NCI-H1105 (cell line): ENCODE measurements around the gene IL17A.
"Not testable (repeated sequence)": the region's sequence is repeated elsewhere in the genome, so short reads cannot be mapped to it uniquely, and the experiment has no call there.

Experiments
- DNase-seq: peaks from one replicate; lab custom pipeline; 2025; lab: John Stamatoyannopoulos, UW

IL17A gene

DNA sequence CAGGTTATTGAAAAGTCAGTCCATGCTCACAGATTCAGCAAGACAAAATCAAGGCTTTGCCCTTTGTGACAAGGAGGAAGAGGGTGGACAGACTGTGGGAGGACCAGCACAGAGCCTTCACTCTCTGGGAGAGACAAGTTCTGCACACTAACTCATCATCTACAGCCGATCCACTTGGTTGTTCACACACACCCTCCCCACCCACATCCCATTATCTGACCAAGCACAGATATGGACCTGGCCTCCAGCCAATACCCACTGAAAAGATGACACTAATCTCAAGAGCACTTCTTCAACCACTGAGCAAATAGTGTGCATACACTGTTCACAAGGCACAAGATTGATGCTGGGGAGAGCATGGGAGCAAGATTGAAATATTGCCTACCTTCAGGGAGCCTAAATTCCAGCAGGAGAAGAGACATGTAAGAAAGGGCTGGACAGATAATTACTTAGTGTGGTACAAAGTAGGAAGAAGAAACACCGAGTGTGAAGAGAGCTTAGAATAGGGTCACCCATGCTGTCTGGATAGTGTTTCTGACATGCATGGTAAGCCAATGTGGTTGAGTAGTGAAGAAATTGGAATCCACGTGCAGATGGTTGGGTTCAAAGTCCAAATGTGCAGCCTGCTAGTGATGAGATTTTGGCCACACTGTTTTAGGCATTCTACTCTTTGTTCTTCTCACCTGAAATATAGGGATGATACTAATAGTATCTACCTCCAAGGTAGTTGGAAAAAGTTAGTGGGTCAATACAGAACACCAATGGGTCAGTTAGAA lies 21.7 kb upstream of the IL17A start:
- no peak for DNase-seq

DNA sequence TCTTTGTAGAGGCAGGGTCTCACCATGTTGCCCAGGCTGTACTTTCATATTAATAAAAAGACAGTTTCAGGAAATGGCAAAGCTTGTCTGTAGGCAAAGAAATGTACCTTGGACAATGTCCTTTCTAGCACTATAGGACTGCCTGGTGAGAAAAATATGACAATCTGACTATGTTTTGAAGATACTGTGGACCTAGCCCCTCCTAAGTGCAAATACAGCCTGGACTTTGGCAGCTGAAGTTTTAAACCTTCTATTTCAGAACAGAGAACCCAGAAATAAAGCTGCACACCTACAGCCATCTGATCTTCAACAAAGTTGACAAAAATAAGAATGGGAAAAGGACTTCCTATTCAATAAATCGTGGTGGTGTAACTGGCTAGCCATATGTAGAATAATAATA lies 18.9 kb upstream of the IL17A start:
- no peak for DNase-seq

DNA sequence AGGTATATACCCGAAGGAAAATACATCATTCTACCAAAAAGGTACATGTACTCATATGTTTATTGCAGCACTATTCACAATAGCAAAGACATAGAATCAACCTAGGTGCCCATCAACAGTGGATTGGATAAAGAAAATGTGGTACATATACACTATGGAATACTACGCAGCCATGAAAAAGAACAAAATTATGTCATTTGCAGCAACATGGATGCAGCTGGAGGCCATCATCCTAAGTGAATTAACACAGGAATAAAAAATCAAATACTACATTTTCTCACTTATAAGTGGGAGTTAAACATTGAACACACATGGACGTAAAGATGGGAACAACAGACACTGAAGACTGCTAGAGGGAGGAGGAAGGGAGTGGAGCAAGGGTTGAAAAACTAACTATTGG lies 17.8 kb upstream of the IL17A start:
- DNase-seq = not testable (repeated sequence)

DNA sequence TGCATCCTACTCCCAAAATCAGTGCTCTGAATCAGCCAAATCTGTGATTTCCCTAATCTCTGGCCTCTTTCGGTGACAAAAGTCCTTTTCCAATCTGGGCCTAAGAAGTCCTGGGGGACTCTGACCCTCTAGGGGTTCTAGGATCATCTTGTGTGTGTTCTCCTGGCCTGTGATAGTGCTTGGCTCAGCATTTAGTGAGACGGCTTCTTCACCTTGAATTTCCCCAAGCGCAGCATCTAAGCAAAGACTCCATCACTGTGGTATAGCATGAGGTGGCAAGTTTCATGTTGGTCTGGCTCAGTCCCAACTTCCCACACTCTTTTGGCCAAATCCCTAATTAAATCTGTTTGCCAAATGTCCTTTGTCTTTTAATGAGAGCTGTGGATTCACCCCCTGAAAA lies 12.1 kb upstream of the IL17A start:
- no peak for DNase-seq

DNA sequence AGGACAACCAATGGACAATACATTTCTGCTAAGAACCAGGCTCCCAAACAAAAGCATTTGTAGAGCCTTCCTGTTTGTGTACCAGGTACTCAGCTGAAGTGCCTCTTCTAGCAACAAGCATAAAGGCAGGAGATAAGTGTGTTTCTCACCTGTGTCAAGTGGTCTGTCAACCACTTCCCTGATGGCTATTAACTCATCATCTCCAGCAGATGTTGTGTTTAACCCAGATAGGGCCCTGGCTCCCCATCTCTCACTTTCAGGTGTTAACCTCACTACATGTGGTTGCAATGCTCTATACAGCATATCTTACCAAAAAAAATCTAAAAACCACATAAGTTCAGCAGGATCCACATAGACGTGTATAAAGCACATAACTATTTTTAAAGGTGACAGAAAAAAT lies 9.6 kb upstream of the IL17A start:
- peak; percentile 91 for DNase-seq

DNA sequence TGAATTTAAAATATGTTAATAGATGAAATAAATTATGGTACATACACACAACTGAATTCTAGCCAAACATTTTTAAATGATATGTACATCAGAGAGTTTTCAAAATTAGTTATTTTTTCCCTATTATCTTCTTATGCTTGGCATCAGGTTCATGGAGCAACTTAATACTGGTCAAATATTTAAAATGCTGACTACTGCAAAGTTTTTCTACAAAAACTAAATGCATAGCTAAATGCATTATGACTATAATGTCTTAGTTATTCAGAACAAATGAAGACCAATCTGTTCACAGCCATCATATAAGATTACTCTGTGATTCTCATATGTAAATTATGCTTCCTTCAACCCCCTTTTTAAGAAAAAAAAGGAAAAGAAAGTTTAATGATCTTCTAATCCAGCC lies 8.2 kb upstream of the IL17A start:
- no peak for DNase-seq

DNA sequence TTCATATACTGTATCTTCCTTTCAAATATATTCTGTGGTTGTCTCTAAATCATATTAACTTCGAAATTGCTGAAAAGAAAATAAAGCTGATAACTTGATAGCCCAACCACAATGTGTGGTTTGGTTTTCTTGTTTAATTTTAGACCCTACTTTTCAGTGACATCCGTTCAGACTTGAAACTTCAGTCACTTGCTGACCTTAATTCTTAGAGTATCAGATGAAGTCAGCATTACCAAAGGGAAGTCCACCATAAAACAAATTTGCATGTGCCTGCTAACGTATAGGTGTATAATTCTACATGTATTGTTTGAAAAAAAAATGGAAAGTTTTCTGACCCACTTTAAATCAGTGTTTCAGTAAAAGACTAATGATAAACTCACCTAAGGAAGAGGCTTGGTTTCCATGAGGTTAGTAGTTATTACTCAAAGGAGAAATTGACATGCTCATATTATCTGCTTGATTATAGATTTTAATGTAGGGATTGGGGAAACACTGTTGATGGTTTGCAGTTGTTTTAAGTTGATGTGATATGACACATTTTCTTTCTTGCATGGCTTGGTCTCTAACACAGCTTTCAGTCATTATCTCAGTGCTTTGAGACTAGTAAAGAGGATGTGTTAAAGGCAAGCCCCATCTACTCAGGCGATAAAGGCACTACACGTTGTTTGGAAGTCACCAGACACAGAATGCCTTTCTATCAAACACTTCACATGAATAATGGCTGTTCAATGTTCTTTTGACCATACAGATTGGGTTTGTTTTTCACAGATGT lies 5.2 kb upstream of the IL17A start:
- no peak for DNase-seq

DNA sequence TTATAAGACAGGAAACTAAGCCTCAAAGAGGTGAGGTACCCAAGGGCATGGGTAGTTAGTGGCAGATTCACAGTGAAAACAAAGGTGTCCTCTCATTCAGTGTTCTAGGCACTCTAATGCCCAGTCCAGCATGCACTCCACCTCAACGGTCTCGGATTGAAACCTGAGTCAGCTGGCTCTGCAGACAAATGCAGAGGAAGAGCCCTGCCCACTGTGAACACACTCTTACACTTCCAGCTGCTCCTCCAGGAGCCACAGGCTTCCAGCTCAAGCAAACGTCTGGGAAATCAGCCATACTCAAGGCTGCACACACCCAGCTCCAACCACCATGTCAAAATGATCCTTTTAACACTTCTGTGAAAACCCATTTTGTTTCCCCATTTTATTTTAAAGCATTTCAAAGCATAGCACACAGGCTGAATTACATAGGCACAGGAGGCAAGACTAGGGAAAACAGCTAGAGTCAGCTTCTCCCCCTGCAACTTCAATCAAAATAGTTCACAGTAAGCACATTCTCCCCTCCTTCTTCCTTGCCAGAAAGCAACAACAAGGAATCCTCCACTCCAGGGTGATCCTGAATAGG lies 3.0 kb upstream of the IL17A start:
- no peak for DNase-seq

DNA sequence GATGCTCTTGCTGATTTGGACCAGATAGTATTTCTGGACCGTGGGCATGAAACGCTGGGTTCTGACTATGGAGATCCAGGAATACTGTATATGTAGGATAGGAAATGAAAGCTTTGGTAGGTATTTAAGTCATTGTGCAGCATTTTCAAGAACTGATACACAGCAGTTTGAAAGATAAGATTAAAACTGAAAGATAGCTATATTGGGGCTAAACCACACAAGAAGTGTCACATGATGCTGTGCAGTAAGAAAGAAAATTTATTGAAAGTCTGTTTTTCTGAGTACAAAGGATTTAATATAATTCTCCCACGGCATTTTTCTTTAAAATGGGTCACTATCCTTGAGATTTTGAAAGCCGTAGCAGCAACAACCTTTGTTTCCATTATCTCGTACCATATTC lies 305 bp downstream of the IL17A start:
- DNase-seq = no peak

DNA sequence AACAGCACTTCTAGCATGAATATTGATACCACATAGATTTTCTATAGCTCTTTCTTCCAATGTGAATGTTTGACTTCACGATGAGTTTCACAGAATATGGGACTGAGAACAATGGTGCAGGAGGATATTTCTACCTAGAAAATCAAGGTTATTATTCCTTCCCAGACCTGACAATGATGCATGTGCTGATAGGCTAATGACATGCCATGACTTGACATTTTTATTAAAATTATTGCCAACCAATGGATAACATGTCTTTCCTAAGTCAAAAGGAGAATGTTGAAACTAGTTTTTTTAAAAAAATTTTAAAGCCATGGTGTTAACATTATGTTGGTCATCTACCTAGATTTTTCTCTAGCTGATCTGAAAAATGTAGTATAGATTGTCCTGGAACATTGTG lies 923 bp downstream of the IL17A start:
- DNase-seq = no peak

DNA sequence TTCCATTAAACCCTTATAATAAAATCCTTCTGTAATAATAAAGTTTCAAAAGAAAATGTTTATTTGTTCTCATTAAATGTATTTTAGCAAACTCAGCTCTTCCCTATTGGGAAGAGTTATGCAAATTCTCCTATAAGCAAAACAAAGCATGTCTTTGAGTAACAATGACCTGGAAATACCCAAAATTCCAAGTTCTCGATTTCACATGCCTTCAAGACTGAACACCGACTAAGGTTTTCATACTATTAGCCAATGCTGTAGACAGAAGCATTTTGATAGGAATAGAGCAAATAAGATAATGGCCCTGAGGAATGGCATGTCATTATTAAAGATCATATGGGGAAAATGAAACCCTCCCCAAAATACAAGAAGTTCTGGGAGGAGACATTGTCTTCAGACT lies 3.8 kb downstream of the IL17A start:
- DNase-seq = no peak

DNA sequence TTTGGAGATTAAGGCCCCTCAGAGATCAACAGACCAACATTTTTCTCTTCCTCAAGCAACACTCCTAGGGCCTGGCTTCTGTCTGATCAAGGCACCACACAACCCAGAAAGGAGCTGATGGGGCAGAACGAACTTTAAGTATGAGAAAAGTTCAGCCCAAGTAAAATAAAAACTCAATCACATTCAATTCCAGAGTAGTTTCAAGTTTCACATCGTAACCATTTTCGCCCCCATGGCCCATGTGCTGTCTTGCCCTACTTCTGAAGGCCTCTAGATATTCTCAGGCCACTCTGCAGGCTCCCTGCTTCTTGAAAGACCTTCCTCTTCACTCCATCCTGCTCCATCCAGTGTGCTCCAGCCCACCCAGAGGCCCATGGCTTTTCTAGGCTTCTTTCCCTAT lies 4.2 kb downstream of the IL17A start:
- no peak for DNase-seq

DNA sequence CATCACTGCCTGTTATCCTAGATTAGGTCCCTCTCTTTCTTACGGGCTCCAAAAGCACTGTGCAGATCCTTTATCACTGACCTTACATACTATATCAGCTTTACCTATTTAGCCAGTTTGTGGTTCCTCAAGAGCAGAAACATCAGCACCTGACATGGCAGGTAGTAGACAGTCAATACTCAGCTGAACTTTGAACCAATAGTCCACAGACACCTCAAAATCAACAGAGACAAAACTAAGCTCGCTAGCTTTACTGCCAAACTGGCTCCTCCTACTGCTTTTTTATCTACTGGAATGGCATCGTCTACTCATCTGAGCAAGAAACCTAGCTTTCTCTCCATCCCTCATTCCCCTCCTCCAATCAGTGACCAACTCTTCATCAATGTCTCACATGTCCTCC lies 5.6 kb downstream of the IL17A start:
- DNase-seq = no peak

DNA sequence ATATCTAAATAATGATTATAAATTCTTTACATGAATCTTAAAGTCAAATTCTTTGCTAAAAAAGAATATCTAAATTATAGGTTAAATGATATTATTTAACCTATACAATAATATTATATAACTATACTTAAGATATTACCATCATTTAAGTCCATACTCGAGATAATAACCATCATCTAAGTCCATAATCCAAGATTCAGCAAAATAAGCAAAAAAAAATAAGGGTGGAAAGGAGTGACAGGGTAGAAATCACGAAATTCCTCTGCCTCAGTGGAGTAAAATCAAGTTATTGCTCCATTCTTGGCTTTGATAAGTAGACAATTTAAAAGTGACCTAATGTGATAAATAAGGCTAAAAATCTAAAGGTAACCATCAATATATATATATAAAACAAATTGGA lies 9.7 kb downstream of the IL17A start:
- DNase-seq = no peak

DNA sequence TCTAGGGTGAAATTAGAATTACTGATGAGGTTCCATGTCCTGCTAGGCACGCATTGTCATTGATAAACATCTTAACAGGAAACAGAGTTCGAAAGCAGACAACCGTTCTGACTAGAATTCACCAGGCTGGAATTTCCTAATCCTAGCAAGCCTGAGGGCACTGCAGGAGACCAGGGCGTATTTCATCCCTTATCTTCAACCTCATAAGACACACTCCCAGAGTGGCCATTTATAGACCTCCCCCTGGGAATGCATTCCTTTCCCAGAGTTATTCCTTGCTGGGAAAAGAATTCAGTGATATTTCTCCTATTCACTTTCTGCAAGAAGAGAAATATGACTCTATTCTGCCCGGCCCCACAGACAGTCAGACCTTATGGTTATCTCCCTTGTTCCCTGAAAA lies 13.9 kb downstream of the IL17A start:
- not testable (repeated sequence) for DNase-seq

DNA sequence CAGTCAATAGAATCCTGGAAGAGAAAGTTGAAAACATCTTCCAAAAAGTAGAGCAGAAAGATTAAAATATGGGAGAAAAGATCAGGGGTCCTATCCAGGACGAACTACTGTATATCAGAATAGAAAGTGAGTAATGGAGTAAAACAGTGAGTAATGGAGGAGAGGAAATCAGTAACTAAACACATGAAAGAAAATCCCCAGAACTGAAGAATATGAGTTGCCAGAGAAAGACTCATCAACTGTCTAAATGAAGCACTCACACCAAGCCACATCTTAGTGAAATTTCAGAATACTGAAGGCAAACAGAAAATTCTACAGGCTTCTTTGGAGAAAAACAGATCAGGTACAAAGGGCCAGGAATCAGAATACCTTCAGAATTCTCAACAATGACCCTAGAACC lies 14.9 kb downstream of the IL17A start:
- no peak for DNase-seq

DNA sequence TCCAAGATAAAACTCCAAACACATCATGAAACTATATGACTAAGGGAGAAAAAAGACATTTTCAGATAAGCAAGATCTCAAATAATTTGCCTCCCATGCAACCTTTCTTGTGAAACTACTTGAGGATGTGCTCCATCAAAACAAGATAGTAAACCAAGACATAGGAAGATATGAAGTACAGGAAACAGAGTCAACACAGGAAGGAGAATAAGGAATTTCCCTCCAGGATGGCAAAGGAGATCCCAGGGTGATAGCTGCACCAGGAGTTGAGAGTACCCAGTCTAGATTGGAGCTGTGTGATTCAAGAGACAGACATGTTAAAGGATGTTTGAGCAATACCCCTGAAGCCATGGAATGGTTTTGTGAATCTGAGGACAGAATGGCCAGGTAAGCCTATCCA lies 15.3 kb downstream of the IL17A start:
- no peak for DNase-seq

DNA sequence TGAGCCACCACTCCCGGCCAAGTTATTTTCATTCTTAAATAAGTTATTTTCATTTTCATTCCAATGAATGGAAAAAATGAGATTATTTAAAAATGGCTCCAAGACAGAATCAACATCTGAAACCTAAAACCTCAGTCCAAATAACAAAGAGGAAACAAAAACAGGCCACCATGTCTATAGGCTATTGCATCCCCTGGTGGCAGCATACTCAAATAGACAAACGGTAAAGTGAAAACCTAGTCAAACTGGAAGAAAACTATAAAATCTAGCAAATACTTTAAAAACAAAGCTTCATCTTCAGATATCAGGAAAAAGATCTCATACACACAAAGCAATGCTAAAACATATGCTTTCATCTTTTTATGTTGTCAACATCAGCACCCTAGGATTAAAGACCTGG lies 20.9 kb downstream of the IL17A start:
- DNase-seq = no peak

DNA sequence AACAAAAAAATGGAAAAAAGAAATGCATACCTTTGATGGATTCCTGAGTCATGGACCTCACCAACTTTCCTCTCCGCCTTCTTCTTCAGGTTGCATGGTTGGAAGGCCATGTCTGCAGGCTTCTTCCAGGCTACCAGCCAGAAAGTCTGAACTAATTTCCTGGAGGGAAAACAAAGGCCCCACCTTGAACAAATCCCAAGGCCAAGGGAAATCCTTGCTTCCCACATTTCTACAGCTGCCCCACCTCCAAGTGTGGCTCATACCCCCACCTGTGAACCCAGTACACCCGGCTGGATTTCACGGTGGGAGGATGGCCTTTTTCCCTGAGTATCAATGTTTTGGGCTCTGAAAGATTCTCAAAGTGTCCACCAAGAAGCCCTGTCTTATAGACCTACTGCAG lies 22.4 kb downstream of the IL17A start:
- DNase-seq = no peak

DNA sequence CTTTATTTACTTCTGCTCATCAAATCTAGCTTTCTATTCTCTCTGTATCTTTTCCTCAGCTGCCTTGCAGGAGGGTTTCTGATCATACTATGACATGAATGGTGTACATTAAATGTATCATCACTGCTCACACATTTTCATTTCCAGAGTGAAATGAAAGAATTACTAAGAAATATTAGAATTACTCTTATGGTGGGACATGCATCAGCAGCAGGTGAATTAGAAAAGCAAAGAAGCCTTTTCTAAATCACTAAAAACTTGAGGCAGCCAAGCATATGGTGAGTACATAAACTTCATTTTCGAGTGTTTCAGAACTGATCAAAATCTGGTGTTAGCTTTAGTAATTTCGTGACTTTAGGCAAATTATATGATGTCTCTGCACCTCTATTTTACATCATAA lies 23.6 kb downstream of the IL17A start:
- DNase-seq = no peak

DNA sequence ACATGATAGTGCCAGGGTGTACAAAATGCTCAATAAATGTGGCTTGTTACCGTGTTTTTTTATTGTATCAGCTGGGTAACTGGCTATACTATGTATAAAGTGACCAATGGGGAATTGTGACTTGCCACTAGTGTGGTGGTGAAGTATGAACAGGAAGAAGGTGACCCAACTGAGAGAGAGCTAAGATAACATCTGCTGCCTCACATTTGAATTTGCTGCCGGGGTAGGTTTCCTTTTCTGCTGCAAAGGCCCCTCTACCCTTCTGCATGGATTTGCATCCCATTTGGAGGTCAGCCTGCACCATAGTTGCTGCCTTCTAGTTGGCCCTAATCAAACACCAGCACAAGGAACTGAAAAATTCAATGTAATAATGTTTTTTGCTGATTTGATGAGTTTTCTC lies 24.1 kb downstream of the IL17A start:
- DNase-seq = no peak

DNA sequence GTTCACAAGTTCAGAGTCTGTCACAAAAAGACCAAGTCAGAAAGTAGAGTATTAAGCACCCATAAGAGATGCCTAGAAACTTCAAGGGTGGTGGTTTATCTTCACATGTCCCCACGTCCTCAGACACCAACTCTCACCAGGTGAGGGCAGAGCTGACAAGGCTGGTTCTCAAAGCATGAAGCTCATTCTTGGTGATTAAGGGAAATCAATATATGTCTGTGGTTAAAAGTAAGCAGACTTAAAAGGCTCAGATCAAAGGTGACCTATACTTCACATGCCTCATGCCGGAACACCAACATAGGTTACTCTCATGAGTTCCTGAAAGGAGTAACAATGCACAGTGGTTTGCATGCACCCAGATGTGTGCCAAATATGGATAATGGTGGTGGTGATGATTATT lies 27.0 kb downstream of the IL17A start:
- DNase-seq = no peak

DNA sequence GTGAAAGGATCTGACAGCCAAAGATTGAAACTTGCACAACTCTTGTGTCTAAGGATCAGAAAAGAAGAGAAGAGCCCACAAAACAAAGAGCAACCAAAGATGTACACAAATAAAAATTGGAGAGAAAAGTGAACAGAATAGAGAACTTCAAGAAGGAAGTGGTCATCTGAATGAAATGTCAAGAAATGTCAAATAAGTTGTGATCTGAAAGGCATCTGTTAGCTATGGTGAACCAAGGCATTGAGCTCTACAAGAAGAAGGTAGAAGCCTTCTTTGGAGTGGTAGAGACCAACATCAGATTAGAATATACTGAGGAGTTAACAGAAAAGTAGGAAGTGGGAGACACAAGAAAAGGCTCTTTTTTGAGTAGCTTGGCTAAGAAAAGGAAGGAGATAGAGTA lies 29.6 kb downstream of the IL17A start:
- no peak for DNase-seq
